Psoas muscle (tissue), 8 donors: ENCODE results near the gene NR3C1. TPM values are rescaled to one million over a fixed set of nuclear protein-coding genes. Genes with fewer than 3 reads are reported as not detected.

Source experiments
- ATAC-seq, 4 donors: fragments of 200-7000 bp; cut with Tn5 transposase; one replicate each; pipeline ENCODE4 v1.9.1; 2020; ENCODE audit warnings: moderate library complexity in 3 of 4, mild to moderate bottlenecking in 2 of 4
- DNase-seq, 2 donors: peaks; one replicate each; pipeline ENCODE4 v3.0.0-alpha.2; 2020
- H3K27ac ChIP-seq: fragments of 200-600 bp; one replicate; pipeline ENCODE4 v1.8.0; 2022
- H3K27me3 ChIP-seq, 3 donors: fragments of 200-600 bp in 1 of 3; one replicate each; pipeline versions ENCODE4 v1.6.1 to v1.8.0; 2013 to 2022; ENCODE audit warnings: low read length in 2 of 3, mild to moderate bottlenecking in 2 of 3, moderate library complexity in 1 of 3; ENCODE audit not compliant: insufficient read depth in 3 of 3
- H3K36me3 ChIP-seq, 2 donors: fragments of 200-600 bp in 1 of 2; one replicate each; pipeline versions ENCODE4 v1.6.1 to v1.8.0; 2013 to 2022; ENCODE audit warnings: low read depth in 1 of 2, mild to moderate bottlenecking in 1 of 2, moderate library complexity in 1 of 2; ENCODE audit not compliant: insufficient read depth in 1 of 2
- H3K4me1 ChIP-seq: fragments of 200-600 bp; one replicate; pipeline ENCODE4 v1.8.0; 2022
- H3K4me3 ChIP-seq: fragments of 200-600 bp; one replicate; pipeline ENCODE4 v1.8.0; 2022; ENCODE audit warnings: mild to moderate bottlenecking
- H3K9me3 ChIP-seq: fragments of 200-600 bp; one replicate; pipeline ENCODE4 v1.8.0; 2022
- CTCF ChIP-seq: fragments of 200-600 bp; IDR thresholded peaks from one replicate; pipeline ENCODE4 v1.8.0; 2022; ENCODE audit warnings: antibody characterized with exemption
- WGBS, 3 donors: extraction: QIAGEN DNeasy Blood & Tissue Kit; methylation state at CpG; one replicate each; pipeline versions ENCODE4 v1.1.6 to v1.1.7; 2013; 5-methylcytosine and 5-hydroxymethylcytosine counted together
- intact Hi-C, 2 donors: fragments of 100-400 bp; cut with DNase I; formaldehyde crosslinking; loops; one replicate each; pipeline versions ENCODE4 v1.11.0 to v1.14.2; 2022
- polyA plus RNA-seq, 3 donors: library from polyadenylated mRNA; stranded (reverse); fragments of 200-250 nt; gene quantifications; one replicate each; pipeline ENCODE4 v1.2.3, GENCODE V29; 2013
- total RNA-seq, 4 donors: library from RNA; stranded (reverse); fragmentation: NEBNext Ultra II Directional in 2 of 4; extraction: Animal tissue kit (Norgen Biotek cat#: 25700) in 2 of 4; gene quantifications; one replicate each; pipeline versions ENCODE4 v1.2.1 to v1.2.4, GENCODE V29; 2021 to 2023
- donor health status: healthy with polysubstance abuse.
- donor health status: DM: no; HTN: no; CAD: no; lungs with moderate emphysema.
- donor health status: Bipolar disorder and iron deficiency.
- donor health status: healthy.
- donor health status: DM: yes; HTN: yes; CAD: no.
- donor health status: DM: no; HTN: no; CAD: no.
- donor health status: DM: no; HTN: no; CAD: no.
- donor health status: DM: yes; HTN: yes; CAD: no.

Gene NR3C1
- total and polyA plus RNA-seq, 7 donors: 16.5 to 89.7 (median 55.8) TPM

- 94 to 96% (median 95%) methylated on average over 7 of the region's 7 CpGs for WGBS, 3 donors
- peaks cover 8 to 68% of the 10 kb centered on the region in 2 donors for H3K36me3 ChIP-seq
- intact Hi-C loops: loop anchor here in 1 of 2 donors (10.0 kb wide), 1 partner anchor 65 kb away; no protein-coding TSS in a partner anchor
- no peak overlapping the region for H3K4me3 ChIP-seq
- DNase-seq (no peak), ATAC-seq (no peak)
- no peaks in the 10 kb centered on the region for H3K9me3 ChIP-seq
- H3K27ac ChIP-seq: peak overlapping the region; percentile 54
- no peak for TF ChIP-seq CTCF
- no peaks in the 10 kb centered on the region for H3K27me3 ChIP-seq
- peaks cover 44% of the 10 kb centered on the region for H3K4me1 ChIP-seq
Measured at GRCh38 chr5:143309661-143310431, 93.6 kb downstream of the NR3C1 start.

- Histone ChIP-seq H3K27ac (peak overlapping the region; percentile 34), H3K36me3 (peaks cover 8 to 68% of the 10 kb centered on the region in 2 donors), H3K9me3 (no peaks in the 10 kb centered on the region), H3K4me3 (no peak overlapping the region), H3K4me1 (peaks cover 37% of the 10 kb centered on the region), H3K27me3 (no peaks in the 10 kb centered on the region)
- no peak for TF ChIP-seq CTCF
- 9 to 44% (median 19%) methylated on average over 2 of the region's 2 CpGs for WGBS, 3 donors
- no peak for DNase-seq
- intact Hi-C loops: no loop called here
- ATAC-seq: no peak
Measured at GRCh38 chr5:143308731-143309130, 94.8 kb downstream of the NR3C1 start.

GRCh38 chr5:143306040-143306439, 97.4 kb downstream of the NR3C1 start:
- peaks cover 45% of the 10 kb centered on the region for H3K4me1 ChIP-seq
- peak overlapping the region; percentile 54 for H3K27ac ChIP-seq
- H3K9me3 ChIP-seq: no peaks in the 10 kb centered on the region
- H3K27me3 ChIP-seq: no peaks in the 10 kb centered on the region
- intact Hi-C loops: no loop called here
- 29 to 52% (median 30%) methylated on average over 2 of the region's 2 CpGs for WGBS, 3 donors
- TF ChIP-seq CTCF: no peak
- no peak overlapping the region for H3K4me3 ChIP-seq
- ATAC-seq (peak in 3 of 4 donors; percentile 34 to 65 (median 36)), DNase-seq (no peak)
- peaks cover 3 to 46% of the 10 kb centered on the region in 2 donors for H3K36me3 ChIP-seq

- peaks cover 40% of the 10 kb centered on the region for H3K4me1 ChIP-seq
- ATAC-seq (no peak), DNase-seq (no peak)
- no peak overlapping the region for H3K27ac ChIP-seq
- H3K36me3 ChIP-seq: peaks cover under 1 to 43% of the 10 kb centered on the region in 2 donors
- no peaks in the 10 kb centered on the region for H3K27me3 ChIP-seq
- WGBS, 3 donors: 95 to 97% (median 95%) methylated on average over 2 of the region's 2 CpGs
- intact Hi-C loops: no loop called here
- H3K4me3 ChIP-seq: no peak overlapping the region
- no peak for TF ChIP-seq CTCF
- H3K9me3 ChIP-seq: no peaks in the 10 kb centered on the region
Measured at GRCh38 chr5:143304836-143305475, 98.5 kb downstream of the NR3C1 start.
